Measurements from ENCODE around the gene MYO5C.

The MYO5C gene

DNA sequence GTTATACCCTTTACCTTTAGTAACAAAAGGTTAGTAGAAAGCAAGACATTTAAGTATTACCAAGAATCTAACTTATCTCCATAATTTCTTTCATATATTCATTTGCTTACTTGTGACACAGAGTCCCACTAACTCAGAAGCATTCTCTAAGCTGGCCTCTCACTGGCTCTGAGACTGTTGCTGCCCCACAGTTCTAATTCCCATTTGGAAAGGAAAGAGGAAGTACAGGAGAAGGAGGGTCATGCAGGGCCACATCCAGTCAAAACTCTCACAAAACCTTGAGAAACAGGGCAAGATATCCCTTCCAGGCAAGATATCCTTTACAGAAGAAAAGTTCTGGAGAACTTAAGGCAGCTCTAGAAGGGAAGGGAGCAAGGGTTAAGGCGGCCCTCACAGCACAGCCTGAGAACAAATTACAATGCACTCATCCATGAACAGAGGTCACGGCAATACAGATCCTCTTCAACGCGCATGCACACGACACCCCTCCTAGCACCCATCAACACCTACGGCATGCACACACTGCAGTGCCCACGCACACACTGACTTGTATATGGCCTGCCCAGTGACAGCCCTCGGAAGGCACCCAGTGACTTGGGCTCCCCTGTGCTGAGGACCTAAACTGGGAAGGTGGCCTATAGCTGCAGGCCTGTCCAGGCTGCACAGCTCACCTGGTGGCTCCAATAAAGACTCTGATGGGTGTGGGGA, 13.0 kb upstream of the MYO5C start:
- Histone ChIP-seq H3K4me3 (ENCODE audit: insufficient read depth, low read depth, low read length) (no peak overlapping the region), H3K9me3 (ENCODE audit: control insufficient read depth, low read length) (no peaks in the 10 kb centered on the region), H3K27ac (ENCODE audit: insufficient read depth, low read depth, low read length, poor library complexity, severe bottlenecking) (no peak overlapping the region), H3K27me3 (ENCODE audit: control insufficient read depth, insufficient read depth, low read length, poor library complexity, severe bottlenecking) (no peaks in the 10 kb centered on the region), H3K4me1 (ENCODE audit: control insufficient read depth, insufficient read depth, low read length) (no peaks in the 10 kb centered on the region), H3K36me3 (ENCODE audit: control insufficient read depth, insufficient read depth, low read length) (no peaks in the 10 kb centered on the region)
- WGBS, 2 experiments = 82 to 83% methylated on average over 8 of the region's 8 CpGs

DNA sequence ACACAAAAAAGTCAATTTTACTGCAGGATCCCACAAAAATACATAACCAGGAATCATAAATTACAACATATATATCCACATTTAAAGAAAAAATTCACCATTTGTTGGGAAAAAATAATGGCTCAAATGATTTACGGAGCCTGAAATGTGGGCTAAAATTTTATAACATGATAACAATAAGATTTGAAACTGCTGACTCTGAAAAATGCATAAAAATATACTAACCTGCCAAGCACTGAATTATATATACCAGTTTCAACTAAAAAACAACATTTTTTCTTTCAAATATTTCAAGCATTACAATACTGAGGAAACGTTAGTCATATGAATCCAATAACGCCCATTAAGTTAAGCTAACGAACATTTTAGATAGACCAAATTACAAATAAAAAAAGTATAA, 12.2 kb upstream of the MYO5C start:
- Histone ChIP-seq H3K27ac (ENCODE audit: insufficient read depth, low read depth, low read length, poor library complexity, severe bottlenecking) (no peak overlapping the region), H3K36me3 (ENCODE audit: control insufficient read depth, insufficient read depth, low read length) (no peaks in the 10 kb centered on the region)
- WGBS, 2 experiments = 96 to 100% methylated on average over 2 to 4 of the region's 4 CpGs

DNA sequence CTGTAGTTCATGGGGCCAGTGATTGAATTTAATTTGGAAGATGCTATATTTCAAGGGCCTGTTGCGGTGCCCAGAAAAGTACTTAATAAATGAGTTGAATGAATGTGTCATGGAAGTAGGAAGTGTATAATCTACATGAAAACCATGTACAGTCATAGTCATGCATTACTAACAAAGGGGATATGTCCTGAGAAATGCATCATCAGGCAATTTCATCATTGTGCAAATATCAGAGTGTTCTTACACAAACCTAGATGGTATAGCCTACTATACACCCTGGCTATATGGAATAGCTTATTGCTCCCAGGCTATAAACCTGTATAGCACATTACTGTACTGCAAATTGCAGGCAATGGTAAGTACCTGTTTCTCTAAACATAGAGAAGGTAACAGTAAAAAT, 10.7 kb upstream of the MYO5C start:
- H3K4me3 ChIP-seq (ENCODE audit: insufficient read depth, low read depth, low read length) = no peak overlapping the region
- no peak overlapping the region for H3K27ac ChIP-seq (ENCODE audit: insufficient read depth, low read depth, low read length, poor library complexity, severe bottlenecking)
- H3K4me1 ChIP-seq (ENCODE audit: control insufficient read depth, insufficient read depth, low read length) = no peaks in the 10 kb centered on the region
- H3K9me3 ChIP-seq (ENCODE audit: control insufficient read depth, low read length) = no peaks in the 10 kb centered on the region
- no peaks in the 10 kb centered on the region for H3K27me3 ChIP-seq (ENCODE audit: control insufficient read depth, insufficient read depth, low read length, poor library complexity, severe bottlenecking)
- H3K36me3 ChIP-seq (ENCODE audit: control insufficient read depth, insufficient read depth, low read length) = no peaks in the 10 kb centered on the region
- WGBS, 2 experiments = 89 to 100% methylated on average over 1 of the region's 1 CpG

More for the DNA sequence above, 12.2 kb upstream of the MYO5C start:
- Histone ChIP-seq H3K4me1 (ENCODE audit: control insufficient read depth, insufficient read depth, low read length) (no peaks in the 10 kb centered on the region), H3K27me3 (ENCODE audit: control insufficient read depth, insufficient read depth, low read length, poor library complexity, severe bottlenecking) (no peaks in the 10 kb centered on the region), H3K4me3 (ENCODE audit: insufficient read depth, low read depth, low read length) (no peak overlapping the region), H3K9me3 (ENCODE audit: control insufficient read depth, low read length) (no peaks in the 10 kb centered on the region)

DNA sequence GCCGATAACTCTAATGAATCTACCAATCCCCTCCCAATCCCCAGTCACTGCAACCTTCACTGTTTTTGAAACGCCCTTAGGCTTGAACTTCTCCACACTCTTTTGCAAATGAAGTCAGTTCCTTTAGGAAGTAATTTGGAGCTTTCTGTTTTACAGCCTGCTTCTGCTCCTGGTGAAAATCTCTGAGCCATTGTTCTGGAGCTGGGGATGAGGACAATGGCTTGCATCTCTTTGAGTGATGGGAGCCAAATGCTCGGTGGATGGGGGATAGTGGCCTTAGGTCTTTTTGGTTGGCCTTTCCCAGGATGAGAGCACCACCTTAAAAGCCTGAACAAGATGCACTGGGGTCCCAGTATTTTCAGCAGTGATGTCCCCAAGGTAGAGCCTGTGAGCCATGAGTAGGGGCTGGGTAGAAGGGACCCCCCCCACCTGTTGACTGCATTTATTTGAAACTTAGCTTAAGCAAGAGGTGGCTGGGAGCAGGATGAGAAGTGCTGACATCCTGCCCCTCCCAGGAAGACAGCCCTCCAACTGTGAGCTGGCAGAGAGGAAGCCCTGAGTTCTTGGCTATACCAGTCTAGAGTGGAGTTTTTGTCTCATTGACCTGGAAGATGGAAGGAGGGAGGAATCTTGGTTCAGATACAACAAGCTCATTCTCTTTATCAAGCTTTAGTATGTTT, 7.6 kb upstream of the MYO5C start:
- no peak overlapping the region for H3K27ac ChIP-seq (ENCODE audit: insufficient read depth, low read depth, low read length, poor library complexity, severe bottlenecking)
- H3K4me3 ChIP-seq (ENCODE audit: insufficient read depth, low read depth, low read length) = no peak overlapping the region
- 75 to 76% methylated on average over 3 of the region's 3 CpGs for WGBS, 2 experiments

DNA sequence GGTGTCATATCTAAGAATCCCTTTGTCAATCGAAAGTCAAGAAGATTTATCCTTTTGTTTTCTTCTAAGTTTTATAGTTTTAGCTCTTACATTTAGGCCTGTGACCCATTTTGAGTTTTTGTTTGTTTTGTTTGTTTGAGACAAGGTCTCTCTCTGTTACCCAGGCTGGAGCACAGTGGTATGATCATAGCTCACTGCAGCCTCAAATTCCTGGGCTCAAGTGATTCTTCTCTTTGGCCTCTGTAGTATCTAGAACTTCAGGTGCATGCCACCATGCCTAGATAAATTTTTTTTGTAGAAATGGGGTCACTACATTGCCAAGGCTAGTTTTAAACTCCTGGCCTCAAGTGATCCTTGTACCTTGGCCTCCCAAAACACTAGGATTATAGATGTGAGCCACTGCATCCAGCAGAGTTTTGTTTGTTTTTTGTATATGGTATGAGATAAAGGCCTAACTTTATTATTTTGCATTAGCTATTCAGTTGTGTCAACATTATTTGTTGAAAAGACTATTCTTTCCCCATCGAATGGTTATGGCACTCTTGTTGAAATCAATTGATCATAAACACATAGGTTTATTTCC, 5.8 kb upstream of the MYO5C start:
- no peak overlapping the region for H3K27ac ChIP-seq (ENCODE audit: insufficient read depth, low read depth, low read length, poor library complexity, severe bottlenecking)
- WGBS, 2 experiments = 94 to 96% methylated on average over 2 of the region's 2 CpGs
- H3K36me3 ChIP-seq (ENCODE audit: control insufficient read depth, insufficient read depth, low read length) = no peaks in the 10 kb centered on the region
- H3K27me3 ChIP-seq (ENCODE audit: control insufficient read depth, insufficient read depth, low read length, poor library complexity, severe bottlenecking) = no peaks in the 10 kb centered on the region
- H3K4me3 ChIP-seq (ENCODE audit: insufficient read depth, low read depth, low read length) = no peak overlapping the region
- no peaks in the 10 kb centered on the region for H3K4me1 ChIP-seq (ENCODE audit: control insufficient read depth, insufficient read depth, low read length)
- no peaks in the 10 kb centered on the region for H3K9me3 ChIP-seq (ENCODE audit: control insufficient read depth, low read length)

More for the DNA sequence above, 7.6 kb upstream of the MYO5C start:
- Histone ChIP-seq H3K27me3 (ENCODE audit: control insufficient read depth, insufficient read depth, low read length, poor library complexity, severe bottlenecking) (no peaks in the 10 kb centered on the region), H3K4me1 (ENCODE audit: control insufficient read depth, insufficient read depth, low read length) (no peaks in the 10 kb centered on the region), H3K9me3 (ENCODE audit: control insufficient read depth, low read length) (no peaks in the 10 kb centered on the region), H3K36me3 (ENCODE audit: control insufficient read depth, insufficient read depth, low read length) (no peaks in the 10 kb centered on the region)

DNA sequence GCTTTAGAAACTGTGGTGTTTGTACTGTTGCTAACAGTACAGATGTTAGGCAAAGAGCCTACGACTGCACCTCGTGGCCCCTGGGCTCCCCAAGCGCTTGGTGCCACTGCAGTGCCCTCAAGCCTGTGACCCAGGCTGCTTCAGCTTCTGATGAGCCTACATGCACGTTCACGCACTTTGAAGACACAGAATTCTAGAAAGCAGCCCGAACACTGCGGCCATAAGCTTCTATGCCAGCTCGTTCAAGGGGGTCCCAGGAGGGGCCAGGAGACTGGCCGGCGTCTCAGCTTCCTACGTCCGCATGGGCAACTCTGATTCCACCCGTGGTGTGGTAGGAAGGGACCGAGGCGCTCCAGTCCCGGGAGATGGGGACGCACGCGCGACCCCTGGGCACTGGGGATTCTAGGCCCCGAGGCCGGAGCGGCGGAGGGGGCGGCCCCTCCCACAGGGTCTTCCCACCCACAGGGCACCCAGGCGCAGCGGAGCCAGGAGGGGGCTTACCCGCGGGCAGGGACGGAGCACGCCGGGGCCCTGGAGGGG, 653 bp downstream of the MYO5C start:
- Histone ChIP-seq H3K27me3 (ENCODE audit: control insufficient read depth, insufficient read depth, low read length, poor library complexity, severe bottlenecking) (peaks cover 10% of the 10 kb centered on the region), H3K4me1 (ENCODE audit: control insufficient read depth, insufficient read depth, low read length) (peaks cover 11% of the 10 kb centered on the region), H3K9me3 (ENCODE audit: control insufficient read depth, low read length) (no peaks in the 10 kb centered on the region), H3K4me3 (ENCODE audit: insufficient read depth, low read depth, low read length) (peak overlapping the region; percentile 66), H3K36me3 (ENCODE audit: control insufficient read depth, insufficient read depth, low read length) (no peaks in the 10 kb centered on the region), H3K27ac (ENCODE audit: insufficient read depth, low read depth, low read length, poor library complexity, severe bottlenecking) (no peak overlapping the region)
- 11 to 12% methylated on average over 32 of the region's 32 CpGs for WGBS, 2 experiments

GRCh38 chr15:52292780-52293392, 2.7 kb downstream of the MYO5C start:
- peaks cover 10% of the 10 kb centered on the region for H3K27me3 ChIP-seq (ENCODE audit: control insufficient read depth, insufficient read depth, low read length, poor library complexity, severe bottlenecking)
- H3K4me1 ChIP-seq (ENCODE audit: control insufficient read depth, insufficient read depth, low read length) = peaks cover 28% of the 10 kb centered on the region
- no peaks in the 10 kb centered on the region for H3K36me3 ChIP-seq (ENCODE audit: control insufficient read depth, insufficient read depth, low read length)
- no peak overlapping the region for H3K4me3 ChIP-seq (ENCODE audit: insufficient read depth, low read depth, low read length)
- H3K9me3 ChIP-seq (ENCODE audit: control insufficient read depth, low read length) = no peaks in the 10 kb centered on the region
- H3K27ac ChIP-seq (ENCODE audit: insufficient read depth, low read depth, low read length, poor library complexity, severe bottlenecking) = no peak overlapping the region
- 90% methylated on average over 7 of the region's 7 CpGs for WGBS, 2 experiments

- WGBS, 2 experiments = 92 to 97% methylated on average over 4 of the region's 4 CpGs
- H3K27me3 ChIP-seq (ENCODE audit: control insufficient read depth, insufficient read depth, low read length, poor library complexity, severe bottlenecking) = peaks cover 10% of the 10 kb centered on the region
- H3K4me1 ChIP-seq (ENCODE audit: control insufficient read depth, insufficient read depth, low read length) = peaks cover 28% of the 10 kb centered on the region
- H3K36me3 ChIP-seq (ENCODE audit: control insufficient read depth, insufficient read depth, low read length) = no peaks in the 10 kb centered on the region
- no peak overlapping the region for H3K4me3 ChIP-seq (ENCODE audit: insufficient read depth, low read depth, low read length)
- no peaks in the 10 kb centered on the region for H3K9me3 ChIP-seq (ENCODE audit: control insufficient read depth, low read length)
- no peak overlapping the region for H3K27ac ChIP-seq (ENCODE audit: insufficient read depth, low read depth, low read length, poor library complexity, severe bottlenecking)
These were observed 4.4 kb downstream of the MYO5C start for GRCh38 chr15:52291204-52291603.

DNA sequence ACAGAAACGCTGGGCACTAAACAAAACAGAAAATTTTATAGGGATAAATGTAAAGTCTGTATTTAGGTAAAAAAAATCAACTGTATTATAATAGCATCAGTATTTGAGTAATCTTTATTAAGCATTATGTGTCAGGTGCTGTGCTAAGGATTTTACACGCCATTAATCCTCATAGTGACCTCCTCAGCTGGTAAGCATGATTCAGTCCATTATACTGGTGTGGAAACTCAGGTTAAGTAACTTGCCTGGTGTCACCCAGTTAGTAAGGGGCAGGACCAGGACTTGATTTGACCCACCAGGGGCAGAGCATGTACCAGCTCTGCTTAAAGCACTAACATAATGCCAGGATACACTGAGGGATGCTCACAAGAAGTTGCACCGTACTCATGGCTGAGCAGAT, 4.8 kb downstream of the MYO5C start:
- WGBS, 2 experiments = 91 to 94% methylated on average over 3 of the region's 3 CpGs
- Histone ChIP-seq H3K36me3 (ENCODE audit: control insufficient read depth, insufficient read depth, low read length) (no peaks in the 10 kb centered on the region), H3K4me3 (ENCODE audit: insufficient read depth, low read depth, low read length) (no peak overlapping the region), H3K9me3 (ENCODE audit: control insufficient read depth, low read length) (no peaks in the 10 kb centered on the region), H3K27ac (ENCODE audit: insufficient read depth, low read depth, low read length, poor library complexity, severe bottlenecking) (no peak overlapping the region), H3K27me3 (ENCODE audit: control insufficient read depth, insufficient read depth, low read length, poor library complexity, severe bottlenecking) (peaks cover 10% of the 10 kb centered on the region), H3K4me1 (ENCODE audit: control insufficient read depth, insufficient read depth, low read length) (peaks cover 28% of the 10 kb centered on the region)

DNA sequence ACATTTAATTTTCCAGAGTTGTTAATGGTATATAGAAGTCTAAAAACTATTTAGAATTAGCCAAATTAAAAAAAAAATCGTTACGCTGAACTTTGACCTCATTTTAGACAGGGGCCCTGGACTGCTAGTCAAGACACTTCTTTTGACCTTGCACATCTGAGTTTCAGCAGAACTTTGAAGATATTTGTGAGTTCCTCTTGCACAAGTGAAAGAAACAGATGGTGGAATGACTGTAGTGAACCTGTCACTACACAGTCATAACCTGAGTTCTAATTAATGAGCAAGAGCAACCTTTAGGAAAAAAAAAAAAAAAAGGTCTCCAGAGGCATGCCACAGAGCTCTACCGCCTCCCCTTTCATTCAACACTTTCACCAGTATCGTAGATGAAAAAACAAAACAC, 5.3 kb downstream of the MYO5C start:
- 63% methylated on average over 3 of the region's 4 CpGs for WGBS, 2 experiments
- Histone ChIP-seq H3K27ac (ENCODE audit: insufficient read depth, low read depth, low read length, poor library complexity, severe bottlenecking) (no peak overlapping the region), H3K4me1 (ENCODE audit: control insufficient read depth, insufficient read depth, low read length) (peaks cover 28% of the 10 kb centered on the region), H3K27me3 (ENCODE audit: control insufficient read depth, insufficient read depth, low read length, poor library complexity, severe bottlenecking) (peaks cover 9% of the 10 kb centered on the region), H3K36me3 (ENCODE audit: control insufficient read depth, insufficient read depth, low read length) (no peaks in the 10 kb centered on the region), H3K9me3 (ENCODE audit: control insufficient read depth, low read length) (no peaks in the 10 kb centered on the region), H3K4me3 (ENCODE audit: insufficient read depth, low read depth, low read length) (no peak overlapping the region)

All from ectodermal cell (in vitro differentiated cells).